Body of pancreas (tissue), 4 donors: ENCODE measurements around the gene SLC25A21. TPM values are rescaled to one million over a fixed set of nuclear protein-coding genes. Genes with fewer than 3 reads are reported as not detected.

Experiments
- ATAC-seq: fragments of 150-250 bp; one replicate; pipeline ENCODE4 v1.9.1; 2016
- DNase-seq, 4 donors: peaks; one replicate each; pipeline ENCODE4 v3.0.0-alpha.2; 2019
- H3K27ac ChIP-seq, 4 donors: fragments of 200-600 bp; sonication (generic); 1 replicate in 3 of 4; 2 replicates in 1 of 4; pipeline versions ENCODE4 v1.5.1 to v1.6.1; 2016 to 2019; ENCODE audit warnings: mild to moderate bottlenecking in 1 of 4, mixed read lengths in 1 of 4, moderate library complexity in 1 of 4
- H3K27me3 ChIP-seq, 2 donors: fragments of 200-600 bp; sonication (generic); one replicate each; pipeline ENCODE4 v1.6.0; 2016; ENCODE audit warnings: mild to moderate bottlenecking in 1 of 2
- H3K36me3 ChIP-seq, 2 donors: fragments of 200-600 bp; sonication (generic); replicated peaks in 1 of 2; 2 replicates each; pipeline ENCODE4 v1.5.1; 2016; ENCODE audit warnings: low read depth in 2 of 2; ENCODE audit not compliant: insufficient read depth in 1 of 2
- H3K4me1 ChIP-seq: fragments of 200-600 bp; sonication (generic); one replicate; pipeline ENCODE4 v1.6.0; 2016
- H3K4me3 ChIP-seq, 2 donors: fragments of 200-600 bp; sonication (generic); 1 replicate in 1 of 2; 2 replicates in 1 of 2; pipeline ENCODE4 v1.5.1; 2016 to 2019
- H3K9me3 ChIP-seq, 3 donors: fragments of 200-600 bp; sonication (generic); 1 replicate in 2 of 3; 2 replicates in 1 of 3; pipeline ENCODE4 v1.5.1; 2016
- POLR2A ChIP-seq, 3 donors: fragments of 450-650 bp; IDR thresholded peaks; one replicate each; pipeline ENCODE4 v1.6.1; 2016; ENCODE audit warnings: antibody characterized with exemption in 3 of 3, mild to moderate bottlenecking in 2 of 3
- WGBS, 2 donors: methylation state at CpG; one replicate each; pipeline ENCODE4 v1.1.5; 2017; 5-methylcytosine and 5-hydroxymethylcytosine counted together
- intact Hi-C: fragments of 100-400 bp; cut with DNase I; formaldehyde crosslinking; loops from one replicate; pipeline ENCODE4 v1.15.1; 2023
- total RNA-seq, 2 donors: library from RNA; depleted of rRNA; stranded (reverse); fragments of >200 nt; gene quantifications; one replicate each; pipeline ENCODE4 v1.1.0, GENCODE V29; 2016
- TF ChIP-seq, protein P1 (sequence below), 7 experiments: fragments of 450-650 bp in 4 of 7; fragments of 200-600 bp in 3 of 7; sonication (generic) in 3 of 7; IDR thresholded peaks; one replicate each; pipeline ENCODE4 v1.5.1; 2016 to 2019; ENCODE audit warnings: antibody characterized with exemption in 7 of 7

The SLC25A21 gene
- total RNA-seq, 2 donors from 2014 or later: not detected

DNA sequence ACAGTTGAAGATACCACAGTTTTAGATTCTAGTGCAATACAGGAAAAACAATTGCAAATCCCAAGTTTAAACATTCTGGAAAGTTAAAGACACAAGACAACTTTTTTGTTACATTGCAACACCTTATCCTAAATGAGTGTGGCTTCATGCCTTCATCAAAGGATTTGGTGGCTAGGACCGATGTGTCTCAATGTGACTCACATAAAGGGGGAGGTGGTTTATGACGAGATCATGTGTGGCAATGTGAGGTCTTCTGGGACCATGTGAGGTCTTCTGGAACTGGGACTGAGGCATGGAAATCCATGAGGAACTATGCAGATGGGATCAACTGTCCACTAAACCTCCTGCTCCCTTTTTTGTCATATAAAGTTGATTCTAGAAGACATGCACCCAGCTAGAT is 344.5 kb downstream of the SLC25A21 start:
- no peak for ATAC-seq

DNA sequence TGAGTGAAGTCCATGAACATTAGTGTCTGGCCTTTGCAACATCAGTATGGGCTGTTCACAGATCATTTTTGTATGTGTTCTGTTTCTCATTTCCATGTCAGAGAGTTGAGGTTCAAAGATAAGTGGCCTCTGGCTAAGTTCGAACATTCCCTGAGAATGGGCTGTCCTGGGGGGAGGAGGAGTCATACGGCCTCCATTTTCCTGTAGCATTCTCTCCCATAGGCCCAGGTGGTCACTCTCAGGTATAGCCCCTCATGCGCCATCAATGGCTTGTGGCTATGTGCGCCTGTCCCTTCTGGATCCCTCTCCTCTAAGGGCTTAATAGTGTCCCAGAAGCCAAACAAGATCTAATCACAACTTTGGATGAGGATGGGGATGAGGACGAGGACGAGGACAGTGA is 345.8 kb downstream of the SLC25A21 start:
- no peak for ATAC-seq
- H3K27ac ChIP-seq: no peak overlapping the region
- intact Hi-C loops: no loop called here

More for the DNA sequence above, 344.5 kb downstream of the SLC25A21 start:
- no peaks in the 10 kb centered on the region for H3K9me3 ChIP-seq
- no peaks in the 10 kb centered on the region for H3K4me1 ChIP-seq
- H3K36me3 ChIP-seq: no peaks in the 10 kb centered on the region
- no peaks in the 10 kb centered on the region for H3K27me3 ChIP-seq
- 22 to 40% methylated on average over 2 of the region's 2 CpGs for WGBS, 2 donors
- no peak for DNase-seq
- no peak overlapping the region for H3K4me3 ChIP-seq
- intact Hi-C loops: no loop called here
- H3K27ac ChIP-seq: no peak overlapping the region
- TF ChIP-seq POLR2A (IDR thresholded peaks at IDR 0.05): no peak
- TF ChIP-seq, protein P1, sequence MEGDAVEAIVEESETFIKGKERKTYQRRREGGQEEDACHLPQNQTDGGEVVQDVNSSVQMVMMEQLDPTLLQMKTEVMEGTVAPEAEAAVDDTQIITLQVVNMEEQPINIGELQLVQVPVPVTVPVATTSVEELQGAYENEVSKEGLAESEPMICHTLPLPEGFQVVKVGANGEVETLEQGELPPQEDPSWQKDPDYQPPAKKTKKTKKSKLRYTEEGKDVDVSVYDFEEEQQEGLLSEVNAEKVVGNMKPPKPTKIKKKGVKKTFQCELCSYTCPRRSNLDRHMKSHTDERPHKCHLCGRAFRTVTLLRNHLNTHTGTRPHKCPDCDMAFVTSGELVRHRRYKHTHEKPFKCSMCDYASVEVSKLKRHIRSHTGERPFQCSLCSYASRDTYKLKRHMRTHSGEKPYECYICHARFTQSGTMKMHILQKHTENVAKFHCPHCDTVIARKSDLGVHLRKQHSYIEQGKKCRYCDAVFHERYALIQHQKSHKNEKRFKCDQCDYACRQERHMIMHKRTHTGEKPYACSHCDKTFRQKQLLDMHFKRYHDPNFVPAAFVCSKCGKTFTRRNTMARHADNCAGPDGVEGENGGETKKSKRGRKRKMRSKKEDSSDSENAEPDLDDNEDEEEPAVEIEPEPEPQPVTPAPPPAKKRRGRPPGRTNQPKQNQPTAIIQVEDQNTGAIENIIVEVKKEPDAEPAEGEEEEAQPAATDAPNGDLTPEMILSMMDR (IDR thresholded peaks at IDR 0.05): no peak

DNA sequence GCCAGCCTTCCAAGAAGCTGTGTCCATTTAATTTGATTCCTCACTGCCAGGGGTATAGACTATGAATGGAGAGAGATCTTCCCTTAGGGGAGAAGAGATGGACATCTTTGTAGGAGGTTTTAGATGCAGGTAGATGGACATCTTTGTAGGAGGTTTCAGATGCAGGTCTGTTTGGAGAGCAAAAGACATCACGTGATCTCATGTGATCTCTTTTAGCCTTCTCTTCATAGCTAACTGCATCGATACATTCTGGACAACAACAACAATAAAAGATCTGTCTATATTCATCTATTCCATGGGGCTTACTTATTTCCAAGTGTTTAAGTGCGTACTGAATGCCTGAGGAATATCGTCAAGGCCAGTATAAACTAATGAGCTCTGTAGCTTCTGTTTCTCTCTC is 347.6 kb downstream of the SLC25A21 start:
- H3K4me1 ChIP-seq: no peaks in the 10 kb centered on the region
- WGBS, 2 donors: 85 to 86% methylated on average over 4 of the region's 4 CpGs
- ATAC-seq (no peak), DNase-seq (no peak)
- no peaks in the 10 kb centered on the region for H3K27me3 ChIP-seq
- H3K36me3 ChIP-seq: no peaks in the 10 kb centered on the region
- H3K27ac ChIP-seq: no peak overlapping the region
- TF ChIP-seq, protein P1 (IDR thresholded peaks at IDR 0.05): no peak
- no peak for TF ChIP-seq POLR2A (IDR thresholded peaks at IDR 0.05)
- H3K4me3 ChIP-seq: no peak overlapping the region
- H3K9me3 ChIP-seq: no peaks in the 10 kb centered on the region
- intact Hi-C loops: no loop called here

More for the DNA sequence above, 345.8 kb downstream of the SLC25A21 start:
- Histone ChIP-seq H3K4me3 (no peak overlapping the region), H3K4me1 (no peaks in the 10 kb centered on the region), H3K36me3 (no peaks in the 10 kb centered on the region), H3K9me3 (no peaks in the 10 kb centered on the region), H3K27me3 (no peaks in the 10 kb centered on the region)
- no peak for TF ChIP-seq POLR2A (IDR thresholded peaks at IDR 0.05)
- TF ChIP-seq, protein P1 (IDR thresholded peaks at IDR 0.05): no peak
- no peak for DNase-seq
- 72 to 76% methylated on average over 6 of the region's 6 CpGs for WGBS, 2 donors

DNA sequence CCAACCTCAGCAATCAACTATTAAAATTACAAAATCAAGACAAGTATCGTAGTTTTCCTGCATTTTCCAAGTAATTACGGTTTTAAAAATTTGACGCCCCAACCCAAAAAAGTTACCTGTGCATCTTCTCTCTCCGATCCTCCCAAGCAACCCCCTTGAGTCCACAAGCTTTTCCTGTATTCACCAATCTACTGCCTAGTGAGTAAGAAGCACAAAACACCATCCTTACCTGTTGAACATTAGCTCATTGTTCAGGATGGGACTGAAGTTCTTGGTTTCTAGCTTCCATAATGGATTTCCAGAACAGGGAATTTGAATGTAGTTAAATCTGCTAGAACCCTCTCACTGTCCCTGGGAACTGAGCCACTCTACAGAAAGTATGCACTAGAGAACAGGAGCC is 348.8 kb downstream of the SLC25A21 start:
- TF ChIP-seq, protein P1 (IDR thresholded peaks at IDR 0.05): no peak
- no peak for TF ChIP-seq POLR2A (IDR thresholded peaks at IDR 0.05)
- no peaks in the 10 kb centered on the region for H3K36me3 ChIP-seq

DNA sequence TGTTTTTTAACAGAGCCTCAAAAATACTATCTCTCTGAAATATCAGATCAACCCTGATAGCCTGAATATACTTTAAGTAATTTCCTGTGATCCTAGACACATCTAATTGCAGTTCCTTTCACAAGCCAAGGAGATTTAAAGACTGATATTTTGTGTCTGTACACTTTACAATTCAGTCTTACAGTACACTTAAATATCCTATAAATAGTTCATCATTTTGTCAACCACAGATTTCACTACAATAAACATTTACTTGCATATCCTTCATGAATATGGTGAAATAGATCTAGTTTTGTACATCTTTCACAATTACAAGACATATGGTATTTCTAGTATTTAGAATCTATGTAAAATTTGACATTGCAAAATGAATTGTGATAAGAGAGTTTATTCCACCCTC is 349.7 kb downstream of the SLC25A21 start:
- no peaks in the 10 kb centered on the region for H3K27me3 ChIP-seq
- H3K4me3 ChIP-seq: no peak overlapping the region
- H3K9me3 ChIP-seq: no peaks in the 10 kb centered on the region
- H3K36me3 ChIP-seq: no peaks in the 10 kb centered on the region
- DNase-seq: no peak
- H3K4me1 ChIP-seq: no peaks in the 10 kb centered on the region
- no peak for TF ChIP-seq POLR2A (IDR thresholded peaks at IDR 0.05)
- TF ChIP-seq, protein P1 (IDR thresholded peaks at IDR 0.05): no peak
- H3K27ac ChIP-seq: no peak overlapping the region
- intact Hi-C loops: no loop called here
- ATAC-seq: no peak

More for the DNA sequence above, 348.8 kb downstream of the SLC25A21 start:
- intact Hi-C loops: no loop called here
- H3K27me3 ChIP-seq: no peaks in the 10 kb centered on the region
- DNase-seq (no peak), ATAC-seq (no peak)
- no peak overlapping the region for H3K4me3 ChIP-seq
- H3K9me3 ChIP-seq: no peaks in the 10 kb centered on the region
- 60 to 68% methylated on average over 4 of the region's 4 CpGs for WGBS, 2 donors
- H3K27ac ChIP-seq: no peak overlapping the region
- H3K4me1 ChIP-seq: no peaks in the 10 kb centered on the region
